Measurements from ENCODE around the gene SGCG. TPM values are rescaled to one million over a fixed set of nuclear protein-coding genes. Genes with fewer than 3 reads are reported as not detected.

Gene SGCG
- total RNA-seq, 1 donor from 2014 or later: not detected

DNA sequence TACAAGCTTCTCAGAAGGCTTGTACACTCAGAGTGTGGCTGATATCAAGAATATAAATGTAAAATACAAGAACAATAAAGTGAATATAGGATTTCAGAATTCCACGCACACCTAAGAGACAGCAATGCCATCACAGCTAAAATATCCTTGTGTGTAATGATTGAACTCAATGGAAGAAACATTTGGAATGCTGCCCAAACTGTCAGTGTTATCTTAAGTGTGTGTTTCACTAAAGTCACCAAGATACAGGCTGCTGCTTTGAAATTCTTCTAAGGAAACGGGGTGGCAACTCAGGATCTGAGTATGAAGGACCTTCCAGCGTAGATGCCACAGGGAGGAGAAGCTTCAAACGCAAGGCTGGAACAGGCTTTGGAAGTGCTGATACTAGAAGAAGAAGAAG, 86.8 kb downstream of the SGCG start:
- Mint-ChIP-seq H3K27me3 (ENCODE audit: low read depth) (no peaks in the 10 kb centered on the region), H3K36me3 (ENCODE audit: low read depth) (peaks cover 5% of the 10 kb centered on the region), H3K27ac (ENCODE audit: unreplicated experiment) (no peak overlapping the region), H3K9me3 (peaks cover 9% of the 10 kb centered on the region), H3K4me1 (no peaks in the 10 kb centered on the region), H3K4me3 (no peak overlapping the region)
- TF ChIP-seq, protein P1, sequence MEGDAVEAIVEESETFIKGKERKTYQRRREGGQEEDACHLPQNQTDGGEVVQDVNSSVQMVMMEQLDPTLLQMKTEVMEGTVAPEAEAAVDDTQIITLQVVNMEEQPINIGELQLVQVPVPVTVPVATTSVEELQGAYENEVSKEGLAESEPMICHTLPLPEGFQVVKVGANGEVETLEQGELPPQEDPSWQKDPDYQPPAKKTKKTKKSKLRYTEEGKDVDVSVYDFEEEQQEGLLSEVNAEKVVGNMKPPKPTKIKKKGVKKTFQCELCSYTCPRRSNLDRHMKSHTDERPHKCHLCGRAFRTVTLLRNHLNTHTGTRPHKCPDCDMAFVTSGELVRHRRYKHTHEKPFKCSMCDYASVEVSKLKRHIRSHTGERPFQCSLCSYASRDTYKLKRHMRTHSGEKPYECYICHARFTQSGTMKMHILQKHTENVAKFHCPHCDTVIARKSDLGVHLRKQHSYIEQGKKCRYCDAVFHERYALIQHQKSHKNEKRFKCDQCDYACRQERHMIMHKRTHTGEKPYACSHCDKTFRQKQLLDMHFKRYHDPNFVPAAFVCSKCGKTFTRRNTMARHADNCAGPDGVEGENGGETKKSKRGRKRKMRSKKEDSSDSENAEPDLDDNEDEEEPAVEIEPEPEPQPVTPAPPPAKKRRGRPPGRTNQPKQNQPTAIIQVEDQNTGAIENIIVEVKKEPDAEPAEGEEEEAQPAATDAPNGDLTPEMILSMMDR (conservative IDR thresholded peaks at IDR 0.05): no peak
- no peak for DNase-seq (ENCODE audit: low read depth, low spot score)

DNA sequence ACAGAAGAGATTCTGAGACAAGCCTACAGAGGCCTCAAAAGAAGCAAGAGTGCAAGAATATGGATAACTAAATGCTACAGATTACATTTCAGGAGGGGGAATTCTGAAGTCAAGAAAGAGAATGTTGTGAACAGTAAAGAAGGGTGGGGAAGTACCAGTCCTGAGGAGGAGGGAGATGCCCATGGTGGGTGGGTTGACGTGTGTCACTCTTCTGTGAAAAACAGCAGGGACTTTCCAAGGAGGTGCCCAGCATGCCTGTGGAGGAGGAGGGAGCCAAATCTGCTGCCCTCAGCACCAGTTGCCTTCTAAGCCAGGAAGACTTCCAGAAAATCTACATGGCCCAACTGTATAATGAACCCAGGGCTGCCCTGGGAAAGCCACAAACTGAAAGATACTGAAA, 87.7 kb downstream of the SGCG start:
- no peak for DNase-seq (ENCODE audit: low read depth, low spot score)
- Mint-ChIP-seq H3K27ac (ENCODE audit: unreplicated experiment) (no peak overlapping the region), H3K4me3 (no peak overlapping the region), H3K4me1 (no peaks in the 10 kb centered on the region), H3K36me3 (ENCODE audit: low read depth) (peaks cover 5% of the 10 kb centered on the region), H3K27me3 (ENCODE audit: low read depth) (no peaks in the 10 kb centered on the region), H3K9me3 (peaks cover 5% of the 10 kb centered on the region)
- TF ChIP-seq, protein P1 (conservative IDR thresholded peaks at IDR 0.05): no peak

DNA sequence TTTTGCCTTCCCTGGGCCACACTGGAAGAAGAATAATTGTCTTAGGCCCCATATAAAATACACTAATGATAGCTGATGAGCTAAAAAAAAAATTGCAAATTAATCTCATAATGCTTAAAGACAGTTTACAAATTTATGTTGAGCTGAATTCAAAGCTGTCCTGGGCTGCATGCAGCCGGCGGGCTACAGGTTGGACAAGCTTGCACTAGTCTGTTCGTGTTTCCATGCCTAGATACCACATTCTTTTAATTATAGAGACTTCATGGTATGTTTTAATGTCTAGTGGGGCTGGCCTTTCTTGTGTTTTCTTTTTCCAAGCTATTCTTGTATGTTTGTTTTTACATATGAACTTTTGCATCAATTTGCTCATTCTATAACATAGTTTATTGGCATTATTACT, 90.6 kb downstream of the SGCG start:
- H3K27me3 Mint-ChIP-seq (ENCODE audit: low read depth): no peaks in the 10 kb centered on the region
- TF ChIP-seq, protein P1 (conservative IDR thresholded peaks at IDR 0.05): no peak
- H3K27ac Mint-ChIP-seq (ENCODE audit: unreplicated experiment): no peak overlapping the region
- H3K4me1 Mint-ChIP-seq: no peaks in the 10 kb centered on the region
- H3K9me3 Mint-ChIP-seq: no peaks in the 10 kb centered on the region
- H3K4me3 Mint-ChIP-seq: no peak overlapping the region
- no peak for DNase-seq (ENCODE audit: low read depth, low spot score)
- no peaks in the 10 kb centered on the region for H3K36me3 Mint-ChIP-seq (ENCODE audit: low read depth)

DNA sequence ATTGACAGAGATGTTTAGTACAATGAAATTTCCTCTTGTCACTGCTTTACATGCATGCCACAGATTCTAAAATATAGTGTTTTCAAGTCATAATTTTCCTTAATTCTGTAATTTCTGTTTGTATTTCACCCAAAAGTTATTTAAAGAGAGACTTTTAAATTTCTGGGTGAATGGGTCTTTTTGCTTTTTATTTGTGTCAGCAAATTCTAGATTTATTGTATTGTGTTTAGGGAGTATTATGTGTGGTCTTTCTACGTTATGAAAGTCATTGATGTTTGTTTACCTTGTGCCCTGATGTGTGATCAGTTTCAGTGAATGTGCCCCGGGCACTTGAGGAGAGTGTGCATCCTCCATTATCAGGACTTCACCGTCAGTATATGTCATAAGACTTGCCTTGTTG, 92.7 kb downstream of the SGCG start:
- TF ChIP-seq, protein P1 (conservative IDR thresholded peaks at IDR 0.05): no peak
- Mint-ChIP-seq H3K4me3 (no peak overlapping the region), H3K9me3 (no peaks in the 10 kb centered on the region), H3K36me3 (ENCODE audit: low read depth) (no peaks in the 10 kb centered on the region), H3K27ac (ENCODE audit: unreplicated experiment) (no peak overlapping the region), H3K4me1 (no peaks in the 10 kb centered on the region), H3K27me3 (ENCODE audit: low read depth) (no peaks in the 10 kb centered on the region)
- DNase-seq (ENCODE audit: low read depth, low spot score): no peak

DNA sequence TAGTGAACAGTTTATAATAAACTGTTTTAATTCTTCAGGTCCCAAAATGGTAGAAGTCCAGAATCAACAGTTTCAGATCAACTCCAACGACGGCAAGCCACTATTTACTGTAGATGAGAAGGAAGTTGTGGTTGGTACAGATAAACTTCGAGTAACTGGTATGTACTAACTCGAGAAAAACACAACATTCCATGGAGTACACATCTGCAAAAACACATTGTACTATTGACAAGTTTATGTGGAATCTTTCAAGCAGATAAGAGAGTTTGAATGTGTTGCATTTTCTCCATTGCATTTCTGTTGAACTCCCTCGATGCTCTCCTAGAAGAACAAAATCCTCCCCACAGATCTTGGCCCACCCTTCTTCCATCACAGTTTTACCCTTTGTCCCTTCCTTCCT, 98.5 kb downstream of the SGCG start:
- peaks cover 8% of the 10 kb centered on the region for H3K9me3 Mint-ChIP-seq
- H3K4me1 Mint-ChIP-seq: no peaks in the 10 kb centered on the region
- no peaks in the 10 kb centered on the region for H3K36me3 Mint-ChIP-seq (ENCODE audit: low read depth)
- H3K27ac Mint-ChIP-seq (ENCODE audit: unreplicated experiment): no peak overlapping the region
- no peaks in the 10 kb centered on the region for H3K27me3 Mint-ChIP-seq (ENCODE audit: low read depth)
- no peak for DNase-seq (ENCODE audit: low read depth, low spot score)
- no peak overlapping the region for H3K4me3 Mint-ChIP-seq
- TF ChIP-seq, protein P1 (conservative IDR thresholded peaks at IDR 0.05): no peak

DNA sequence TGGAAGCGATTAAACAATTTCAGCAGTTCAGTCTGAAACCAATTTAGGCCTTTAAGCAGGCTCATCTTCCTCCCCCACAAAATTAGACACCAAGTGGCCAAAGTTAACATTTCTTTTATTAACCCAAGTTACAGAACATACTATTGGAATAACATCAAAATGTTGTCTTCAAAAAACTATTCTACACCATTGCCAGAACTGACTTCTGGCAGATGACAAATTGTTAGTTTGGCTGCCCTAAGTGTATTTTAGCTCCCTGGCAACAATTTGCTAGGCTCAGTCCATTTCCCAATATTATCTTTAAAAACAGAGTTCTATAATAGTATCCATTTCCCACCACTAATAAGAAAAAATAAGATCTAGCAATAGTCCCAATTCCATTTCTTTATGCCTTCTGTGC, 107.8 kb downstream of the SGCG start:
- TF ChIP-seq, protein P1 (conservative IDR thresholded peaks at IDR 0.05): no peak
- no peaks in the 10 kb centered on the region for H3K27me3 Mint-ChIP-seq (ENCODE audit: low read depth)
- H3K27ac Mint-ChIP-seq (ENCODE audit: unreplicated experiment): no peak overlapping the region

More for the DNA sequence above, 107.8 kb downstream of the SGCG start:
- no peak for DNase-seq (ENCODE audit: low read depth, low spot score)
- Mint-ChIP-seq H3K4me1 (no peaks in the 10 kb centered on the region), H3K9me3 (no peaks in the 10 kb centered on the region), H3K4me3 (no peak overlapping the region), H3K36me3 (ENCODE audit: low read depth) (no peaks in the 10 kb centered on the region)
